Thoracic aorta (tissue), 2 donors: ENCODE data around the gene PPP1CA. TPM values are rescaled to one million over a fixed set of nuclear protein-coding genes. Genes with fewer than 3 reads are reported as not detected.

Source experiments
- ATAC-seq: fragments of 150-250 bp; one replicate; pipeline ENCODE4 v1.8.0; 2017; ENCODE audit warnings: low read depth; ENCODE audit not compliant: insufficient number of reproducible peaks, low FRiP score
- DNase-seq: peaks from one replicate; pipeline ENCODE4 v3.0.0-alpha.2; 2020; ENCODE audit warnings: low spot score
- H3K27ac ChIP-seq, 2 donors: fragments of 200-600 bp; sonication (generic); 1 replicate in 1 of 2; 2 replicates in 1 of 2; pipeline ENCODE4 v1.5.1; 2016; ENCODE audit warnings: mild to moderate bottlenecking in 2 of 2, moderate library complexity in 2 of 2
- H3K27me3 ChIP-seq: fragments of 200-600 bp; sonication (generic); replicated peaks from 2 replicates; pipeline ENCODE4 v1.6.0; 2016; ENCODE audit warnings: mild to moderate bottlenecking; ENCODE audit not compliant: insufficient read depth
- H3K36me3 ChIP-seq: fragments of 200-600 bp; sonication (generic); one replicate; pipeline ENCODE4 v1.5.1; 2016
- H3K4me1 ChIP-seq, 2 donors: fragments of 200-600 bp; sonication (generic); 1 replicate in 1 of 2; 2 replicates in 1 of 2; pipeline versions ENCODE4 v1.5.1 to v1.6.0; 2016; ENCODE audit warnings: low read depth in 2 of 2, mild to moderate bottlenecking in 1 of 2; ENCODE audit not compliant: control insufficient read depth in 1 of 2
- H3K4me3 ChIP-seq: fragments of 200-600 bp; sonication (generic); 2 replicates; pipeline ENCODE4 v1.5.1; 2016; ENCODE audit warnings: mild to moderate bottlenecking
- H3K9me3 ChIP-seq: fragments of 200-600 bp; sonication (generic); 2 replicates; pipeline ENCODE4 v1.5.1; 2016
- total RNA-seq, 2 donors: library from RNA; depleted of rRNA; stranded (reverse); fragments of >200 nt; gene quantifications; one replicate each; pipeline versions ENCODE4 v1.1.0 to v1.2.3, GENCODE V29; 2016
- TF ChIP-seq, protein P1 (sequence below): fragments of 200-600 bp; sonication (generic); IDR thresholded peaks from one replicate; pipeline ENCODE4 v1.5.1; 2019; ENCODE audit warnings: antibody characterized with exemption

Gene PPP1CA
- 10 to 100 TPM; 74.4 to 77.8 TPM for total RNA-seq

- peak within 1 kb of the TSS; percentile 100 for H3K4me3 ChIP-seq
- H3K9me3 ChIP-seq, result no peaks in the 10 kb centered on the region
- peak within 1 kb of the TSS; percentile 89 to 94 for H3K27ac ChIP-seq
- peaks cover 16 to 27% of the 10 kb centered on the region in 2 donors for H3K4me1 ChIP-seq
- ATAC-seq (peak; percentile 89), DNase-seq (peak; percentile 44)
- peaks cover 29% of the 10 kb centered on the region for H3K36me3 ChIP-seq
- TF ChIP-seq, protein P1, sequence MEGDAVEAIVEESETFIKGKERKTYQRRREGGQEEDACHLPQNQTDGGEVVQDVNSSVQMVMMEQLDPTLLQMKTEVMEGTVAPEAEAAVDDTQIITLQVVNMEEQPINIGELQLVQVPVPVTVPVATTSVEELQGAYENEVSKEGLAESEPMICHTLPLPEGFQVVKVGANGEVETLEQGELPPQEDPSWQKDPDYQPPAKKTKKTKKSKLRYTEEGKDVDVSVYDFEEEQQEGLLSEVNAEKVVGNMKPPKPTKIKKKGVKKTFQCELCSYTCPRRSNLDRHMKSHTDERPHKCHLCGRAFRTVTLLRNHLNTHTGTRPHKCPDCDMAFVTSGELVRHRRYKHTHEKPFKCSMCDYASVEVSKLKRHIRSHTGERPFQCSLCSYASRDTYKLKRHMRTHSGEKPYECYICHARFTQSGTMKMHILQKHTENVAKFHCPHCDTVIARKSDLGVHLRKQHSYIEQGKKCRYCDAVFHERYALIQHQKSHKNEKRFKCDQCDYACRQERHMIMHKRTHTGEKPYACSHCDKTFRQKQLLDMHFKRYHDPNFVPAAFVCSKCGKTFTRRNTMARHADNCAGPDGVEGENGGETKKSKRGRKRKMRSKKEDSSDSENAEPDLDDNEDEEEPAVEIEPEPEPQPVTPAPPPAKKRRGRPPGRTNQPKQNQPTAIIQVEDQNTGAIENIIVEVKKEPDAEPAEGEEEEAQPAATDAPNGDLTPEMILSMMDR, result no peak
- peaks cover 5% of the 10 kb centered on the region for H3K27me3 ChIP-seq
These were observed at the start of gene PPP1CA for GRCh38 chr11:67401495-67402191. Gene PPP1CA, minus strand, starts transcription at chr11:67401858. Its CDS starts 76 bp downstream, at chr11:67401782.

DNA sequence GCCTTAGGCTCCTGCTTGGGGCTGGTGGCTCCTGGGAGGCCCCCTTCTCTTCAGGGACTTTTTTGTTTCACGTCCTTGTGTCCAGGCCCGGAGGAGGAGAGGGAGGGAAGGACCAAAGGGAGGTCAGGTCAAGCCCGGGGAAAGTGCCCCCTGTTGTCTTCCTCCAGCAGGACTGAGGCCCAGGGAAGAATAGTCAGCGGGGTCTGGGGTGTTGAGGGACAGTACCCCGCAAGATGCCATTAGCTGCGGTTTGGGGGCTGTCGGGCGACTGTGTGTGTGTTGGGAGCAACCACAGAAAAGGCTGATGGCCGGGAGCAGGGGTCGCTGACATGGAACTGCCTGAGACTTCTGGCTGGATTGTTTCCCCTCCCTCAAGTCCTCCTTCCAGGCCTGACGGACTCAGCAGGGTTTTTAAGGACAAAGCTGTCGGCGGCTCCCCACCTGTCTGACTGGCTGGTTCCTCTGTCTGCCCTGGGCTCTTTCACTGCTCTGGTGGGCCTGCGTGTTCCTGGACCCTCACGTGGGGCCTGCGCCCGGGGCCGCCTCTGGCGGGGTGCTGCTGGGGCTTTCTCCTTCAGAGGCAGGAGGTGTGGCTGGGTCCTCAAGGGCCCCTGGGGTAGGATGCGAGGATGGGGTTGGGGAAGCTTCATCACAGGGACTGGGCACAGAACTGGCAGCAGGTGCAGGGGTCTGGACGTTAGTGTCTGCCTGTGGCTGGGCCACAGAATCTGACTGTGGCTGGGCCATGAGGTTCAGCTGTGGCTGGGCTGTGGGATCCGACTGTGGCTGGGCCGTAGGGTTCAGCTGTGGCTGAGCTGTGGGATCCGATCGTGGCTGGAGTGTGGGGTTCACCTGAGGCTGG is 49.4 kb upstream of the PPP1CA start:
- DNase-seq, result no peak
- no peaks in the 10 kb centered on the region for H3K36me3 ChIP-seq
- no peaks in the 10 kb centered on the region for H3K9me3 ChIP-seq
- no peak overlapping the region for H3K27ac ChIP-seq
- H3K4me3 ChIP-seq, result no peak overlapping the region
- H3K4me1 ChIP-seq, result no peaks in the 10 kb centered on the region
- ATAC-seq, result no peak
- no peaks in the 10 kb centered on the region for H3K27me3 ChIP-seq
- TF ChIP-seq, protein P1, result no peak

- no peak for ATAC-seq
These were observed 47.6 kb upstream of the PPP1CA start for GRCh38 chr11:67449116-67449844.

GRCh38 chr11:67448220-67448609 is 46.6 kb upstream of the PPP1CA start:
- H3K4me1 ChIP-seq, result peaks cover 0 to 10% of the 10 kb centered on the region in 2 donors
- no peaks in the 10 kb centered on the region for H3K36me3 ChIP-seq
- no peaks in the 10 kb centered on the region for H3K9me3 ChIP-seq
- H3K4me3 ChIP-seq, result no peak overlapping the region
- no peak for DNase-seq
- TF ChIP-seq, protein P1, result no peak
- ATAC-seq, result no peak
- no peak overlapping the region for H3K27ac ChIP-seq
- no peaks in the 10 kb centered on the region for H3K27me3 ChIP-seq

More at GRCh38 chr11:67449116-67449844, 47.6 kb upstream of the PPP1CA start:
- no peak for DNase-seq
- H3K9me3 ChIP-seq, result no peaks in the 10 kb centered on the region
- H3K4me3 ChIP-seq, result no peak overlapping the region
- H3K27ac ChIP-seq, result no peak overlapping the region
- peaks cover 0 to 7% of the 10 kb centered on the region in 2 donors for H3K4me1 ChIP-seq
- TF ChIP-seq, protein P1, result no peak
- no peaks in the 10 kb centered on the region for H3K27me3 ChIP-seq
- H3K36me3 ChIP-seq, result no peaks in the 10 kb centered on the region
